GM12865 (cell line): ENCODE data around the gene RGS6.

Experiments
- DNase-seq: peaks from one replicate; pipeline ENCODE4 v3.0.0; 2010; ENCODE audit warnings: low read depth
- H3K4me3 ChIP-seq: 2 replicates; pipeline ENCODE4 v1.5.1; 2011; ENCODE audit warnings: mild to moderate bottlenecking, low read depth, low read length, control low read depth
- TF ChIP-seq, protein P1 (sequence below): IDR thresholded peaks from 2 replicates; pipeline ENCODE4 v1.5.1; 2011; ENCODE audit warnings: low read length, control low read depth, low read depth, inconsistent platforms; ENCODE audit not compliant: insufficient read depth; ENCODE audit errors: missing control alignments

RGS6 gene

DNA sequence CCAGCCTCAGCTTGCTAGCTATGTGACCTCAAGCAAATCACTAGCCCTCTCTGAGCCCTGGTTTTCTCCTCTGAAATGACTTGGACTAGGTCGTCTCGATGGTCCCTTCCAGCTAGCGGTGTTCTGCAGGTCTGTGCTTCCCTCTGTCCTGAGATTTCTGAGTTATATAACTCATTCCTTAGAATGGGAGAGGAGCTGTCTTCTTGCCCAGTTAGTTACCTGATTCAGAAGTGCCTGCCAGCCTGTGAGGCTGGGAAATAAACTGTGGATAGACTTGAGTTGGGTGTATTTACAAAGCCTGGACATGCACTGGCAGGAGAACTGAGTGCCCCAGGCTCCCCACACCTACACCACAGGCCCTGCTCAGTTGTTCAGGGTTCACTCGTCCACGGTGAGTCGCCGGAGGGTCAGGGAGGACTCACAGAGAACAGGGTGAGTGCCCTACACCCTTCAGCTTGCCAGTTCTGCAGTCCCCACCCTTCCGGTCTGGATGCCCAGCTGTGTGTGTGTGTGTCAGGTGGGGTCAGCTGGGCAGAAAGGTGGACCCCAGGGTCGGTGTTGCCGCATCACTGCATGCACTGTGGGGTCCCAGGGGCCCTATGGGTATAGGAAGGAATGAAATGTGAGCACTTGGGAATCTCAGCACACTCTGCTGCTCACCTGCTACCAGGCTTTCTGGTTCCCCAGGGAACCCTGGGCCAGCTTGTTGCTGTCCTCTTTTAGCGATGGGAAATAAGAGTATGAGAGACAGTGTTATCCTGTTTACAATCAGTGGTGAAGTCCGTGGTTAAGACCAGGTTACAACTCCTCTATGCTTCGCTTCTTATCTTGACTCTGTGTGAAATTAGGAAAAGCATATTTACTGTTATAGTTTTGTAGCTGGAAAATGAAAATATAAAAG, 613.4 kb downstream of the RGS6 start:
- H3K4me3 ChIP-seq, result no peak overlapping the region
- no peak for DNase-seq

DNA sequence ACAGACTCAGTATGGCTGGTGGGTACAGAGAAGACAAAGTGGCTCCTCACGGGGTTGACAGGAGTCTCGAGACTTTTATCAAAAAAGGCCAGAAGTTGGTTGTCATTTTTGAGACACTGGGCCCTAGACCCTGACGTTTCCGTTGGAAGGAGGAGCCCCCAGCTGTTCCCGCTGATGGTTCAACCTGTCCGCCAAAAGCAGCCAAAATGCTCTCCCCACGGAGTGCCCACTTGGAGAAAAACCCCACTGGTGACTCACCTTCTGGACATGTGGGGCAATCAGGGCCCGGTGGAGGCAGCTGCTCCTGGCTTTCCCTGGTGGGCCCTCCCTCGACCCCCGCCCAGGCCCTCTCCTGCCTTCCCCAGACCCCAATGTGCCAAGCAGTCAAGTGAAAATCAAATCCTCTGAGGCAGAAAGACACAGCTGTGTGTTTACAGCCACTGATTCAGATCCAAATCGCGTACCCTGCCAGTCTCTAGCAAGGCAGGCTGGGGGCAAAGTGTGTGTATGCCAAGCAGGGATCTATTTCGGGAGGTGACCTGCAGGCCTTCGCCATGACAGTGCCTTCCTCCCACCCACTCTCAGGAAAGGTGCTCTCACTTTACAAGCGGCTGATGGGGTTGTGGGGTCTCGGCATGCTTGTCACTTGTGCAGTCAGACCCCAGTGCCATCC, 614.3 kb downstream of the RGS6 start:
- TF ChIP-seq, protein P1, sequence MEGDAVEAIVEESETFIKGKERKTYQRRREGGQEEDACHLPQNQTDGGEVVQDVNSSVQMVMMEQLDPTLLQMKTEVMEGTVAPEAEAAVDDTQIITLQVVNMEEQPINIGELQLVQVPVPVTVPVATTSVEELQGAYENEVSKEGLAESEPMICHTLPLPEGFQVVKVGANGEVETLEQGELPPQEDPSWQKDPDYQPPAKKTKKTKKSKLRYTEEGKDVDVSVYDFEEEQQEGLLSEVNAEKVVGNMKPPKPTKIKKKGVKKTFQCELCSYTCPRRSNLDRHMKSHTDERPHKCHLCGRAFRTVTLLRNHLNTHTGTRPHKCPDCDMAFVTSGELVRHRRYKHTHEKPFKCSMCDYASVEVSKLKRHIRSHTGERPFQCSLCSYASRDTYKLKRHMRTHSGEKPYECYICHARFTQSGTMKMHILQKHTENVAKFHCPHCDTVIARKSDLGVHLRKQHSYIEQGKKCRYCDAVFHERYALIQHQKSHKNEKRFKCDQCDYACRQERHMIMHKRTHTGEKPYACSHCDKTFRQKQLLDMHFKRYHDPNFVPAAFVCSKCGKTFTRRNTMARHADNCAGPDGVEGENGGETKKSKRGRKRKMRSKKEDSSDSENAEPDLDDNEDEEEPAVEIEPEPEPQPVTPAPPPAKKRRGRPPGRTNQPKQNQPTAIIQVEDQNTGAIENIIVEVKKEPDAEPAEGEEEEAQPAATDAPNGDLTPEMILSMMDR, result no peak
- no peak overlapping the region for H3K4me3 ChIP-seq
- no peak for DNase-seq

More for the DNA sequence above, 613.4 kb downstream of the RGS6 start:
- TF ChIP-seq, protein P1, result no peak

DNA sequence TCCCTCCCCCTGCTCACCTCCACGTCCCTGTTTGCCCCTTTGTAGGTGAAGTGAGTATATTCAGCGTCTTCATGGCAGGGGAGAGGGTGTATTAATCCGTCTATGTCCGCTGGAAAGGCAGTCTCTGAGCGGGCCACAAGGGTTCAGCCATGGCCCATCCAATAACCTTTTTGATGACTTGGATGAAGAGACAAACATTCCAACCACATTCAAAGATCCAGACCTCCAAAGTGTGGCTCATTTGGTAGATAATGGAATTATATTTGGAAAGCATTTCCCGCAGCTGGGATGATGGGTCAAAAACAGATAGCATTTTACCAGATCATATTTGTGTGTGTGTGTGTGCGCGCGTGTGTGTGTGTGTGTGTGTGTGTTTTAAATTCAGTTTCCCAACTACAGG, 615.8 kb downstream of the RGS6 start:
- TF ChIP-seq, protein P1, result no peak
- DNase-seq, result no peak
- H3K4me3 ChIP-seq, result no peak overlapping the region

DNA sequence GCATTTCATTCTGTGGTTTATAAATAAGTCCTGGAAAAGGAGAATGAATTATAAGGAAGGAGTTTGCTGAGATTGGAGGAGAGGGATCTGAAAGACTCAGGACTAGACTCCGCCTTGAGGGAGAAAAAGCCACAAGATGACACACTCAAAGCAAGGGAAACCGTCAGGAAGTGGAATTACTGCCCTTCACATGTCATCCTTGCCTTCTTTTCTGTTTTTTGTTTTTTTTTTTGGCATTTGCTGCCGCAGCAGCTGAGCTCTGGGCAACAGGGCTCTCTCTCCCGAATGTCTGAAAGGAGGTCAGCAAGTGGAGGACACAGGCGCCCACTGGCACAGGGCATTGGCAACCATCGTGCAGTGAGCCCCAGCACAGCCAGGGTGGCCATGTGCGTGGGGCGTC, 616.8 kb downstream of the RGS6 start:
- TF ChIP-seq, protein P1, result no peak
- DNase-seq, result no peak
- H3K4me3 ChIP-seq, result no peak overlapping the region

DNA sequence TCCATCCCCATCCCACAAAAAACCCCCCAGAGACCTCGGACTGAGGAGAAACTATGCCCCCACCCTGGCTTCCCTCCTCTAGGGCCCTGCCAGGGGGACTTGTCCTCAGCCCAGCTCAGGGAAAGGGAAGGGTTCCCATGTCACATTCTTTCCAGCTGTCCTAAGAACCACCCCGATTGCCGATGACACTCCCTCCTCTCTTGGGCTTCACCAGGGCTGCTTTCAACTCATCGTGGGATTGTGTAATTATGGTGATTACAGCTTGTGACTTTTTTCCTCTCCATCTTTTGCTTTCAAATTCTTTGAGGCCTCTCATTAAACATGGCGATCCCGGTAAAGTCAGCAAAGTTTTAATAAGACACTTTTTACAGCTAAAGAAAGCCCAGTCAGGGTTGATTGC, 617.6 kb downstream of the RGS6 start:
- no peak for DNase-seq
- TF ChIP-seq, protein P1, result no peak
- no peak overlapping the region for H3K4me3 ChIP-seq

DNA sequence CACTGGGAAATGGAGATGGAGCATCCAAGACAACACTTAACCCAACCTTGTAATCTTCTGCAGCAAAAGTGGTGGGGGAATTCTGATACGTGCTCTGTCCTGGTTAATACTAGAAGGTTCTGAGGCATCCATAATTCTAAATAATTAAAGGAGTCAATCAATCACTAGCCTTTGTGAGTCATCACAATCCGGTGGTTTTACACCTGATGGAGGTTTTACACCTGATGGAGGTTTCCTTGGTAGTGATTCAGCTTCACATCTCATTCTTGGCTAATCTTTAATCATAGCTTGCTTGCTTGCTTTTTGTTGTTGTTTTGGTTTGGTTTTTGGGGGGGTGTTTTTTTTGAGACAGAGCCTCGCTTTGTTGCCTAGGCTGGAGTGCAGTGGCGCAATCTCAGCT, 618.3 kb downstream of the RGS6 start:
- H3K4me3 ChIP-seq, result no peak overlapping the region
- TF ChIP-seq, protein P1, result no peak
- no peak for DNase-seq

DNA sequence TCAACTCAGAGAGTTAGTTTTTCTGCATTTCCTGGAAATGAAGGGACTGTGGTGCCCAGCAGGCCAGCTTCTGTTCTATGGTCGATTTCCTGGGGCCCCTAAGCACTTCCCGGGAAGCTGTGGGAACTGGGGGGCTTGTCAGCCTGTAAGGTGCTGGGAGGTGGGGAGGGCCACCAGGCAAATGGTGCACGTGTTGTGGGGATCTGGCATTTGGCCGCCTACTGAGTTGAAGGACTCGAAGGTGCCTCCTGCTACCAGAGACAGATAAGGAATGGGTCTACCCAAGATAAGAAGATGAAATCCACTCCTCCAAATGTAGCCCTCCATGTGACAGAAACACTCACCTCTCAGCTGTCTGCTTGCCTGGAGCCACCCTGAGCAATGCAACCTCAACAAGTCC, 620.0 kb downstream of the RGS6 start:
- no peak for DNase-seq
- TF ChIP-seq, protein P1, result no peak
- H3K4me3 ChIP-seq, result no peak overlapping the region
